Muscle of leg (tissue), 9 donors: ENCODE measurements around the gene SHCBP1. TPM values are rescaled to one million over a fixed set of nuclear protein-coding genes. Genes with fewer than 3 reads are reported as not detected.

Experiments
- polyA plus RNA-seq, 8 donors: library from polyadenylated mRNA; unstranded; fragments of 120-200 nt; gene quantifications; one replicate each; pipeline versions ENCODE4 v1.2.1 to v1.2.3, GENCODE V29; 2013; ENCODE audit warnings: inconsistent platforms in 1 of 8, low replicate concordance in 1 of 8; ENCODE audit not compliant: insufficient read length in 8 of 8, insufficient read depth in 1 of 8
- total RNA-seq: library from RNA; stranded (reverse); fragments of 120-200 nt; gene quantifications from one replicate; pipeline ENCODE4 v1.2.4, GENCODE V29; 2013

The SHCBP1 gene
- total and polyA plus RNA-seq, 9 donors, result 6.6 to 12.3 (median 9.2) TPM

Other genes starting within 250 kb of the SHCBP1 start
- gene VPS35, start 67.8 kb upstream of the SHCBP1 start, total RNA-seq, result 82.5 TPM
- gene VPS35, start 67.8 kb upstream of the SHCBP1 start, polyA plus RNA-seq, result 10 to 100 TPM; 64.7 to 89.7 (median 79.0) TPM
- gene ORC6, start 68.3 kb upstream of the SHCBP1 start, total RNA-seq, result 8.0 TPM
- gene ORC6, start 68.3 kb upstream of the SHCBP1 start, polyA plus RNA-seq, result 10 to 100 TPM in 6 of 8 donors, 1 to 10 TPM in 2; 8.7 to 14.6 (median 12.4) TPM
- gene MYLK3, start 127.0 kb upstream of the SHCBP1 start, total RNA-seq, result 14.8 TPM
- 10 to 100 TPM in 3 of 8 donors, 1 to 10 TPM in 5; 6.9 to 17.4 (median 8.8) TPM for gene MYLK3, start 127.0 kb upstream of the SHCBP1 start, polyA plus RNA-seq
- gene C16orf87, start 209.8 kb upstream of the SHCBP1 start, total RNA-seq, result 19.3 TPM
- 10 to 100 TPM; 21.5 to 25.4 (median 22.6) TPM for gene C16orf87, start 209.8 kb upstream of the SHCBP1 start, polyA plus RNA-seq